ENCODE data around the gene MOB1A.

Gene MOB1A

DNA sequence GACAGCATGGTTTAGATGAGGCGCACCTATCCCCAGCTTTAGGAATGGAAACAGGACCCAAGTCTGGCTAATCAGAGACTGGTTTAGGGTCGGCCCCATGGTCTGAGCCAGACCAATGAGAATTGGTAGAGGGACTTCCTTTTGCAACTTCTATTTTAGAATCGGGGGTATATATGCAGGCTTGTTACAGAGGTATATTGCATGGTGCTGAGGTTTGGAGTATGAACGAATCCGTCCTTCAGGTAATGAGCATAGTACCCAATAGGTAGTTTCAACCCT lies 29.5 kb downstream of the MOB1A start:
- no peaks in the 10 kb centered on the region for H3K9me2 ChIP-seq (ENCODE audit: low read depth, low read length)
- peaks cover 17% of the 10 kb centered on the region for H3F3A ChIP-seq (ENCODE audit: insufficient read depth, low read length)
- H3K9ac ChIP-seq (ENCODE audit: low read length), result peak overlapping the region; percentile 90; the same call in 1 of the 2 replicates
- H3K4me3 ChIP-seq (ENCODE audit: low read depth, low read length, poor library complexity, severe bottlenecking), result peak overlapping the region; percentile 89
- no peaks in the 10 kb centered on the region for H3K79me2 ChIP-seq (ENCODE audit: insufficient read depth, low read length)
- no peak overlapping the region for H2AFZ ChIP-seq (ENCODE audit: low read length)
- no peaks in the 10 kb centered on the region for H4K20me1 ChIP-seq (ENCODE audit: insufficient read depth, low read length)
- no peak for TF ChIP-seq EZH2 (IDR thresholded peaks at IDR 0.05; ENCODE audit: borderline replicate concordance, low read length)
- no peak for TF ChIP-seq CTCF (IDR thresholded peaks at IDR 0.05; ENCODE audit: low read length)
- no peaks in the 10 kb centered on the region for H3K9me3 ChIP-seq (ENCODE audit: low read length)
- H3K27me3 ChIP-seq (ENCODE audit: insufficient read depth, low read length), result no peaks in the 10 kb centered on the region
- peaks cover 39% of the 10 kb centered on the region for H3K4me1 ChIP-seq (ENCODE audit: insufficient read depth, low read length, severe bottlenecking)
- peak overlapping the region; percentile 96 for H3K4me2 ChIP-seq (ENCODE audit: low read length)
- peaks cover 37% of the 10 kb centered on the region; the same call in 1 of the 2 replicates for H3K36me3 ChIP-seq (ENCODE audit: insufficient read depth, low read length)
- H3K27ac ChIP-seq (ENCODE audit: low read depth, low read length, poor library complexity, severe bottlenecking), result peak overlapping the region; percentile 36

- TF ChIP-seq CTCF (IDR thresholded peaks at IDR 0.05; ENCODE audit: low read length) (no peak), EZH2 (IDR thresholded peaks at IDR 0.05; ENCODE audit: borderline replicate concordance, low read length) (no peak)
- Histone ChIP-seq H3K79me2 (ENCODE audit: insufficient read depth, low read length) (no peaks in the 10 kb centered on the region), H3K4me1 (ENCODE audit: insufficient read depth, low read length, severe bottlenecking) (peaks cover 39% of the 10 kb centered on the region), H3K27ac (ENCODE audit: low read depth, low read length, poor library complexity, severe bottlenecking) (peak overlapping the region; percentile 36), H2AFZ (ENCODE audit: low read length) (no peak overlapping the region), H3F3A (ENCODE audit: insufficient read depth, low read length) (peaks cover 17% of the 10 kb centered on the region), H3K27me3 (ENCODE audit: insufficient read depth, low read length) (no peaks in the 10 kb centered on the region), H3K9me2 (ENCODE audit: low read depth, low read length) (no peaks in the 10 kb centered on the region), H3K9ac (ENCODE audit: low read length) (peak overlapping the region; percentile 90), H4K20me1 (ENCODE audit: insufficient read depth, low read length) (no peaks in the 10 kb centered on the region), H3K36me3 (ENCODE audit: insufficient read depth, low read length) (peaks cover 32% of the 10 kb centered on the region; the same call in 1 of the 2 replicates), H3K4me3 (ENCODE audit: low read depth, low read length, poor library complexity, severe bottlenecking) (peak overlapping the region; percentile 89), H3K9me3 (ENCODE audit: low read length) (no peaks in the 10 kb centered on the region), H3K4me2 (ENCODE audit: low read length) (peak overlapping the region; percentile 96)
Observed at GRCh38 chr2:74148457-74149246, 30.0 kb downstream of the MOB1A start.

- peak within 1 kb of the TSS; percentile 96 for H3K4me2 ChIP-seq (ENCODE audit: low read length)
- no peaks in the 10 kb centered on the region for H3K27me3 ChIP-seq (ENCODE audit: insufficient read depth, low read length)
- H3K79me2 ChIP-seq (ENCODE audit: insufficient read depth, low read length), result no peaks in the 10 kb centered on the region
- peaks cover 37% of the 10 kb centered on the region for H3K4me1 ChIP-seq (ENCODE audit: insufficient read depth, low read length, severe bottlenecking)
- TF ChIP-seq EZH2 (IDR thresholded peaks at IDR 0.05; ENCODE audit: borderline replicate concordance, low read length) (no peak), CTCF (IDR thresholded peaks at IDR 0.05; ENCODE audit: low read length) (peak; percentile 77)
- peak within 1 kb of the TSS; percentile 90 for H3K9ac ChIP-seq (ENCODE audit: low read length)
- H2AFZ ChIP-seq (ENCODE audit: low read length), result no peak within 1 kb of the TSS
- H3F3A ChIP-seq (ENCODE audit: insufficient read depth, low read length), result peaks cover 17% of the 10 kb centered on the region
- H3K27ac ChIP-seq (ENCODE audit: low read depth, low read length, poor library complexity, severe bottlenecking), result peak within 1 kb of the TSS; percentile 36
- H3K9me2 ChIP-seq (ENCODE audit: low read depth, low read length), result no peaks in the 10 kb centered on the region
- peak within 1 kb of the TSS; percentile 89 for H3K4me3 ChIP-seq (ENCODE audit: low read depth, low read length, poor library complexity, severe bottlenecking)
- no peaks in the 10 kb centered on the region for H4K20me1 ChIP-seq (ENCODE audit: insufficient read depth, low read length)
- peaks cover 24% of the 10 kb centered on the region; the same call in 1 of the 2 replicates for H3K36me3 ChIP-seq (ENCODE audit: insufficient read depth, low read length)
- H3K9me3 ChIP-seq (ENCODE audit: low read length), result no peaks in the 10 kb centered on the region
Observed at GRCh38 chr2:74147727-74148456, 30.8 kb downstream of the MOB1A start, which contains the start of gene BOLA3. BOLA3 (minus strand) TSS chr2:74147912; CDS start chr2:74147874, 38 bp downstream.

Measured in OCI-LY1 (cell line).